Caco-2 (cell line): ENCODE data around the gene PRDM5. TPM values are rescaled to one million over a fixed set of nuclear protein-coding genes. Genes with fewer than 3 reads are reported as not detected.

ENCODE experiments used
- BruUV-seq: library from RNA; stranded (reverse); fragments of 400-500 nt; replicated peaks from 2 replicates; lab custom pipeline; 2021; lab: Mats Ljungman, UMichigan
- CTCF ChIA-PET: fragments of 300-600 bp; sonication (Branson Sonifier 250); formaldehyde crosslinking; loops from one replicate; lab custom pipeline; 2022; ENCODE audit warnings: antibody characterized with exemption; lab: Charles Lee
- POLR2A ChIA-PET: fragments of 300-600 bp; sonication (Branson Sonifier 250); formaldehyde crosslinking; loops from one replicate; lab custom pipeline; 2022; ENCODE audit warnings: antibody characterized with exemption; lab: Charles Lee
- DNase-seq, 2 experiments: peaks; one replicate each; pipeline versions ENCODE4 v3.0.0 to v3.0.0-alpha.2; 2020 to 2022
- H3K27me3 ChIP-seq: replicated peaks from 2 replicates; pipeline ENCODE4 v1.6.0; 2011; ENCODE audit warnings: low read length; ENCODE audit not compliant: control insufficient read depth, insufficient read depth
- H3K36me3 ChIP-seq: 2 replicates; pipeline ENCODE4 v1.5.1; 2011; ENCODE audit warnings: low read length; ENCODE audit not compliant: control insufficient read depth, insufficient read depth
- H3K4me1 ChIP-seq: fragments of 250-450 bp; sonication (Bioruptor Pico); 2 replicates; pipeline ENCODE4 v1.5.1; 2020; ENCODE audit warnings: mild to moderate bottlenecking
- H3K4me3 ChIP-seq: 2 replicates; pipeline ENCODE4 v1.5.1; 2011; ENCODE audit warnings: low read depth, mild to moderate bottlenecking, control low read depth, low read length
- H3K9me3 ChIP-seq: fragments of 250-450 bp; sonication (Bioruptor Pico); 2 replicates; pipeline ENCODE4 v1.5.1; 2020; ENCODE audit warnings: mild to moderate bottlenecking, moderate library complexity
- H3K27ac Mint-ChIP-seq: one replicate; pipeline ENCODE4 v1.8.0; 2022; ENCODE audit warnings: mixed read lengths; ENCODE audit not compliant: unreplicated experiment
- H3K27me3 Mint-ChIP-seq: one replicate; pipeline ENCODE4 v1.8.0; 2022; ENCODE audit warnings: mixed read lengths; ENCODE audit not compliant: insufficient read depth, unreplicated experiment
- H3K36me3 Mint-ChIP-seq: one replicate; pipeline ENCODE4 v1.8.0; 2022; ENCODE audit warnings: mild to moderate bottlenecking, mixed read lengths; ENCODE audit not compliant: insufficient read depth, unreplicated experiment
- H3K4me1 Mint-ChIP-seq: one replicate; pipeline ENCODE4 v1.8.0; 2022; ENCODE audit warnings: low read depth, mixed read lengths; ENCODE audit not compliant: unreplicated experiment
- H3K4me3 Mint-ChIP-seq: one replicate; pipeline ENCODE4 v1.8.0; 2022; ENCODE audit warnings: mild to moderate bottlenecking, moderate library complexity, mixed read lengths; ENCODE audit not compliant: unreplicated experiment
- H3K9me3 Mint-ChIP-seq: one replicate; pipeline ENCODE4 v1.8.0; 2022; ENCODE audit warnings: mixed read lengths; ENCODE audit not compliant: unreplicated experiment
- CTCF ChIP-seq, 2 experiments: fragments of 200-600 bp in 1 of 2; IDR thresholded peaks; 1 replicate in 1 of 2; 2 replicates in 1 of 2; pipeline versions ENCODE4 v1.5.1 to v1.8.0; 2011 to 2022; ENCODE audit warnings: antibody characterized with exemption in 1 of 2, control low read depth in 1 of 2, inconsistent platforms in 1 of 2, low read depth in 1 of 2, low read length in 1 of 2, mild to moderate bottlenecking in 1 of 2, moderate library complexity in 1 of 2; ENCODE audit not compliant: insufficient read depth in 1 of 2, severe bottlenecking in 1 of 2, unreplicated experiment in 1 of 2
- intact Hi-C: fragments of 100-400 bp; cut with micrococcal nuclease; formaldehyde crosslinking; loops from one replicate; pipeline ENCODE4 v1.10.0; 2022; ENCODE audit not compliant: unreplicated experiment
- total RNA-seq: library from RNA; stranded (reverse); gene quantifications from 2 replicates; pipeline ENCODE4 v1.2.3, GENCODE V29; 2022

Gene PRDM5
- total RNA-seq, 1 experiment from 2014 or later = 14.3 TPM

- no peak for DNase-seq
- Histone ChIP-seq H3K9me3 (no peaks in the 10 kb centered on the region), H3K4me3 (no peak overlapping the region), H3K36me3 (no peaks in the 10 kb centered on the region), H3K27me3 (no peaks in the 10 kb centered on the region), H3K4me1 (no peaks in the 10 kb centered on the region)
- no peak overlapping the region for H3K27ac Mint-ChIP-seq
- intact Hi-C loops = no loop called here
- no peak for TF ChIP-seq CTCF (IDR thresholded peaks at IDR 0.05; ENCODE audit: insufficient read depth in 1 of 2, low read depth in 1 of 2, low read length in 1 of 2, severe bottlenecking in 1 of 2, unreplicated experiment in 1 of 2)
- POLR2A ChIA-PET = no interaction called here
- CTCF ChIA-PET = no interaction called here
- no TSS peak for BruUV-seq
- no peaks in the 10 kb centered on the region for H3K4me1 Mint-ChIP-seq
- H3K27me3 Mint-ChIP-seq = no peaks in the 10 kb centered on the region
- no peaks in the 10 kb centered on the region for H3K9me3 Mint-ChIP-seq
- no peaks in the 10 kb centered on the region for H3K36me3 Mint-ChIP-seq
- H3K4me3 Mint-ChIP-seq = no peak overlapping the region
Measured at GRCh38 chr4:120842031-120842430, 80.5 kb downstream of the PRDM5 start.

- no TSS peak for BruUV-seq
- H3K36me3 Mint-ChIP-seq = no peaks in the 10 kb centered on the region
- CTCF ChIA-PET = no interaction called here
- Histone ChIP-seq H3K4me3 (no peak overlapping the region), H3K36me3 (no peaks in the 10 kb centered on the region), H3K27me3 (no peaks in the 10 kb centered on the region), H3K4me1 (no peaks in the 10 kb centered on the region), H3K9me3 (no peaks in the 10 kb centered on the region)
- H3K27ac Mint-ChIP-seq = no peak overlapping the region
- no peaks in the 10 kb centered on the region for H3K4me1 Mint-ChIP-seq
- no peaks in the 10 kb centered on the region for H3K27me3 Mint-ChIP-seq
- no peaks in the 10 kb centered on the region for H3K9me3 Mint-ChIP-seq
- intact Hi-C loops = no loop called here
- POLR2A ChIA-PET = no interaction called here
- no peak for DNase-seq
- no peak overlapping the region for H3K4me3 Mint-ChIP-seq
- no peak for TF ChIP-seq CTCF (IDR thresholded peaks at IDR 0.05; ENCODE audit: insufficient read depth in 1 of 2, low read depth in 1 of 2, low read length in 1 of 2, severe bottlenecking in 1 of 2, unreplicated experiment in 1 of 2)
Measured at GRCh38 chr4:120841580-120841979, 80.9 kb downstream of the PRDM5 start.

- DNase-seq = peak in 1 of 2 experiments; percentile 29
Measured at GRCh38 chr4:120839974-120840751, 82.4 kb downstream of the PRDM5 start.

More at GRCh38 chr4:120839974-120840751, 82.4 kb downstream of the PRDM5 start:
- no peaks in the 10 kb centered on the region for H3K27me3 ChIP-seq
- no peak for TF ChIP-seq CTCF (IDR thresholded peaks at IDR 0.05; ENCODE audit: insufficient read depth in 1 of 2, low read depth in 1 of 2, low read length in 1 of 2, severe bottlenecking in 1 of 2, unreplicated experiment in 1 of 2)
- Mint-ChIP-seq H3K27ac (no peak overlapping the region), H3K36me3 (no peaks in the 10 kb centered on the region), H3K4me1 (no peaks in the 10 kb centered on the region), H3K27me3 (no peaks in the 10 kb centered on the region), H3K4me3 (no peak overlapping the region), H3K9me3 (no peaks in the 10 kb centered on the region)
- H3K4me1 ChIP-seq = no peaks in the 10 kb centered on the region
- ChIA-PET CTCF (no interaction called here), POLR2A (no interaction called here)
- intact Hi-C loops = no loop called here
- no peak overlapping the region for H3K4me3 ChIP-seq
- no peaks in the 10 kb centered on the region for H3K36me3 ChIP-seq
- no TSS peak for BruUV-seq
- no peaks in the 10 kb centered on the region for H3K9me3 ChIP-seq
